HG02840 (cell line): ENCODE results near the gene CEP57.
"Not testable (repeated sequence)": the region's sequence is repeated elsewhere in the genome, so short reads cannot be mapped to it uniquely, and the experiment has no call there.

Source experiments
- ATAC-seq: cut with Tn5 transposase; IDR thresholded peaks from one replicate; pipeline ENCODE4 v1.9.1; 2021; ENCODE audit warnings: mild to moderate bottlenecking, moderate library complexity, moderate number of reproducible peaks; ENCODE audit not compliant: unreplicated experiment, low FRiP score

CEP57 gene

GRCh38 chr11:95850137-95850536, 59.8 kb downstream of the CEP57 start:
- ATAC-seq = no peak

- ATAC-seq = no peak
Measured at GRCh38 chr11:95853138-95853537, 62.8 kb downstream of the CEP57 start.

- ATAC-seq = no peak
Measured at GRCh38 chr11:95853862-95854261, 63.6 kb downstream of the CEP57 start.

- ATAC-seq = not testable (repeated sequence)
Measured at GRCh38 chr11:95854362-95854761, 64.1 kb downstream of the CEP57 start.

GRCh38 chr11:95860024-95860423, 69.7 kb downstream of the CEP57 start:
- not testable (repeated sequence) for ATAC-seq

- no peak for ATAC-seq
Measured at GRCh38 chr11:95863486-95864140, 73.3 kb downstream of the CEP57 start.

- no peak for ATAC-seq
Measured at GRCh38 chr11:95867105-95867504, 76.8 kb downstream of the CEP57 start.

- ATAC-seq = not testable (repeated sequence)
Measured at GRCh38 chr11:95870877-95871276, 80.6 kb downstream of the CEP57 start.

- ATAC-seq = no peak
Measured at GRCh38 chr11:95877291-95877690, 87.0 kb downstream of the CEP57 start.
